HG03045 (cell line): ENCODE measurements around the gene SLC38A5.

Source experiments
- ATAC-seq: cut with Tn5 transposase; IDR thresholded peaks from one replicate; pipeline ENCODE4 v1.9.1; 2021; ENCODE audit warnings: mild to moderate bottlenecking, moderate library complexity; ENCODE audit not compliant: unreplicated experiment

SLC38A5 gene

DNA sequence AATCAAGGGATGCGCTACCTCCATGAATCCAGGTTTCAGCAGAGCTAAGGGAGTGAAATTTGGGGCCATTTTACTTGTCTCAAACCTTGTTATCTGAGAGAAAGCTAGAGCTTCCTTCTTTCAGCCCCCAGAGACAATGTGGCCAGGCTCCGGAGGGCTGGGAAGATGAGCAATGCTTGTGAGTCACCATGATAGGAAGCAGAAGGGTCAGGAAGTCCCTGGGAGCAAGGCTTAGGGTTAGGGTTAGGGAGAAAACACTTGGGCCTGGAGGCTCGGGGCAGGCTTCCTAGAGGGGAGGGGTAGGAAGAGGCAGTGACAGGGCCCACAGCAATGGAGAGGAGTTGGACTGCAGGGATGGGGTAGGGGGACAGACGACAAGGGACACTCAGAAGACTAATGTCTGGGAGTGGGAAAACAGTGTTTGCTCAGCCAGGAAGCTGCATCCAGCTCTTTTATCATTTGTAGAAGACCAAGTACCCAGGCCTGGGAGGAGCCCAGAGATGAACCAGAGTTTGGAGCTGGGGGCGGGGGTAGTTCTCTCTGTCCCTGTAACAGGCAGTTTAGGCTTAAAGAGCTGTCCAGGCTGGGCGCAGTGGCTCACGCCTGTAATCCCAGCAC lies 22.3 kb upstream of the SLC38A5 start:
- ATAC-seq, result no peak

DNA sequence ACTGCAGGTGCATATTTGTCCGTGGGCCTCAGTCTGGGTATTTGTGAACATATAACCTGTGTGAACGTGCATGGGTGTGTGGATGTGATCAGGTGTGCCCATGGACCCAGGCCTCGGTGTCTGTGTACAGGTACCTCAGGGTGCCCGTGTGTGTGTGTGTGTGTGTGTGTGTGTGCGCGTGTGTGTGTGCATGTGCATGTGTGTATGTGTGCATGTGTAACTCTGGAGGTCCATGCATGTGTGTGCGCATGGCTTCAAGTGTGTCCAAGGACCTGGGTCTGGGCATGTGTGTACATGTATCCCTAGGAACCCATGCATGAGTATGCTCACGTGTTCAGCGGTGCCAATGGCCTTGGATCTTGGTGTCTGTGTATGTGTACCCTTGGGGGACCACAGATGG lies 21.7 kb upstream of the SLC38A5 start:
- no peak for ATAC-seq

DNA sequence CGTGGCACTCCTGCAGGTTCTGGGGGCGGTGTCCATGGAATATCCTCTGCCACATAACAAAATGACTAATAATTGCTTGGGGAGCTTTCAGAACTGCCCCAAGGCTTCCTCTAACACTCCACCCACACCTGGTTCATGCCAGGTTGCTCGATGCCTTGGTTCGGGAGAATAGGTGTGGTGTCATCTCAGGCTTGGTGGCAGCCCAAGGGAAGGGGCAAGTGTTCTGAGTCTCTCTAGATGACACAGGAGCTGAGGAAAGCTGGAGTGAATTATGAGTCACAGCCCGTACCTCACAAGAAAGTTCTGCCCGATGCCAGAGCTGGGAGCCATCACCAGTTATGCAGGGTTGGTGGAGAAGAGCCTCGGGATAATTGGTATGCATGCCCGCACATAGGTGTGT lies 20.6 kb upstream of the SLC38A5 start:
- no peak for ATAC-seq

DNA sequence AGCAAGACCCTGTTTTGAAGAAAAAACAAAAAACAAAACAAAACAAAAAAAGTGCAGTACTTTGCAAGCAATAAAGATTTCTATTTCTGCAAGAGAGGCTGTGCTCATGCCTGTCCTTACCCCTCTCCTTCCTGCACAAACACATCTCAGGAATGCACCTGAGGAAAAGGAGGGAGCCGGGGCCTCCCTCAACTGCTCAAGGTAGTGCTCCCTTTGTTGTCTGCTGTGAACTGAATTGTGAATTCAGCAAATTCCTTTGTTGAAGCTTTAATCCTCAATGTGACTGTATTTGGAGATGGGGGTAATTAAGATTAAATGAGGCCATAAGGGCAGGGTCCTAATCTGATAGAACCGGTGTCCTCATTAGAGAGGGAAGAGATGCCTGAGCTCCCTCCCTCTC lies 19.8 kb upstream of the SLC38A5 start:
- ATAC-seq, result no peak

DNA sequence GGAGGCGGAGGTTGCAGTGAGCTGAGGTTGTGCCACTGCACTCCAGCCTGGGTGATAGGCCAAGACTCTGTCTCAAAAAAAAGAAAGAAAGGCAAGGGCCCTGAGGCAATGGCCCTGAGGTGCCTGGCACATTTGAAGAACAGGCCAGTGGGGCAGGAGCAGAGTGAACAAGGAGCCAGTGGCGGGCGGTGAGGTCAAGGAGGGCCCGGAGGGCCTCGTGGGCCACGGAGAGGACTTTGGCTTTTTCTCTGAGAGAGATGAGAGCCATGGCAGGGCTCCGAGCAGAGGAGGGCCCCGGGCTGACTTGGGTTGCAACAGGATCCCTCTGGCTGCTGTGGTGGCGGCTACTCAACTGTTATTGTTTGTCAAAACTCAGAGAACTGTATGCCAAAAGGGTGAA lies 19.2 kb upstream of the SLC38A5 start:
- ATAC-seq, result no peak

DNA sequence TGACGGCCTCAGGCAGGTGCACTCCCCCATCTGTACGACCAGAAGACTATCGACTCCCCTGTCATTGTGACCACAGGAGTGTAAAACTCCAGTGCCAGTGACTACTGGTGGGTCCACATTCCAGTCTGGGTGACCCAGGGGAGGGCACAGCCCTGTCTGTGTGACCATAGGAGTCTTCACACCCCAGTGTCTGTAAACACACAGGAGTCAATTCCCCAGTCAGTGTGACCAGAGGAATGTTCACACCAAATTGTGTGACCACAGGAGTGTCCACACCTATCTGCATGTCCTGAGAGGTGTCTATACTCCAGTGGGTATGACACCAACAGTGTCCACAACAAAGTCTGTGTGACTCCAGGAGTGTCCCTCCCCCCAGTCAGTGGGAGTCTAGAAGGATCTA lies 18.0 kb upstream of the SLC38A5 start:
- ATAC-seq, result no peak

DNA sequence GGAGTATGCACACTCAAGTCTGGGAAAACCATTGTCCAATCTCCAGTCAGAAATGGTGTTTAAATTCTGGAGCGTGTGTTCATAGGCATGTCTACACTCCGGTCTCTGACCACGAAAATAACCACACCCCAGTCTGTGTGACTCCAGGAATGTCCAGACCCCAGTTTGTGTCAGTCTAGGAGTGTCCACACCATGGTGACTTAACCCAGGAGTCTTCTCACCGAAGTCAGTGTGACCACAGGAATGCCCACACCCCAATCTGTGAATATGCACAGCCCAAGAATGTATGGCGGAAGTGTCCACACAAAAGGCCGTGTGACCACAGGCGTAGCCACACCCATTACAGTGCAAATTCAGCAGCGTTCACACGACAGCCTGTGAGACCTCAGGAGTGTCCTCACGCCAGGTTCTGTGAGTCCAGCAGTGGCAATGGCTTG lies 17.3 kb upstream of the SLC38A5 start:
- no peak for ATAC-seq

DNA sequence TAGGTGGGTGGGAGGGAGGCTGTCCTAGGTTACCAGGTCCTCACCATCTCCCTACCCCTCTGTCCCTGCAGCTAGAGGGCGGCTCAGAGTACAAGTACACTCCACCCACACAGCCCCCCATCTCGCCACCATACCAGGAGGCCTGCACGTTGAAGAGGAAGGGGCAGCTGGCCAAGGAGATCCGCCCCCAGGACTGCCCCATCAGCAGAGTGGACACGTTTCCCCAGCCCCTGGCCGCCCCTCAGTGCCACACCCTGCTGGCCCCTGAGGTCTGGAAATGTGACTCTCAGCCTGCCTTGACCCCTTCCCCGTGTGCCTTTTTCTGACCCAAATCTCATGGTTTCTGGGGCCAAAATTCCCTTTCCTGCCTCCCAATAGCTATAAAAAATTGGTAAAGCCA lies 12.5 kb upstream of the SLC38A5 start:
- no peak for ATAC-seq

DNA sequence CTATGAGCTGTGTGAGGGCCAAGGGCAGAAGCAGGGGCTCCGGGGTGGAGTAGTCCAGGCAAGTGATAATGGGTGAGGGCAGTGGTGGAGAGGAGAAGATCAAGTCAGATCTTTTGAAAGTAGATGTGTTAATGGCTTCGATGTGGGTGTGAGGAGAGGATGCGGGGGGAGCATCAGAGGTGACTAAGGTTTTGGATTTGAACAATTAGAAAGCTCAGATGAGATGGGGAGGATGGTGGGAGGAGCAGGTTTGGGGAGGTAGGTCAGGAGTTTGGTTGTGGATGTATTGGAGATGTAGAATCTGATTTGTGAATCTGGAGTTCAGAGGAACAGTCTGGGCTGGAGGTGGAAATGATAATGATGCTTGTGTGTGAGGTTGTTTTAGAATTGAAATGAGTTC lies 10.5 kb upstream of the SLC38A5 start:
- ATAC-seq, result no peak

DNA sequence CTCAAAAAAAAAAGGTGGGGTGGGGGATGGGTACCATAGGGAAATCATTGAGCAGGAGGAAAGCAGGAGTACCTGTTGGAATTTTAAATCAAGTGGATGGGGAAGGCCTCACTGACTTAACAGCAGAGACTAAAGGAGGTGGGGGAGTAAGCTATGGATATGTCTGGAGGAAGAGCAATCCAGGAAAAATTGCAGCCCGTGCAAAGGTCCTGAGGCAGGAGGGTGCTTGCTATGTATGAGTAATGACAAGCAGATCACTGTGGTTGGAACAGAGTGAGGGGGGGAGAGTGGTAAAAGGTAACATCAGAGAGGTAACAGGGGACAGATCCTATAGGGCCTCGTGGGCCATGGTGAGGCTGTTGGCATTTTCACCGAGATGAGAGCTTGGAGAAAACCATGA lies 10.1 kb upstream of the SLC38A5 start:
- ATAC-seq, result no peak

DNA sequence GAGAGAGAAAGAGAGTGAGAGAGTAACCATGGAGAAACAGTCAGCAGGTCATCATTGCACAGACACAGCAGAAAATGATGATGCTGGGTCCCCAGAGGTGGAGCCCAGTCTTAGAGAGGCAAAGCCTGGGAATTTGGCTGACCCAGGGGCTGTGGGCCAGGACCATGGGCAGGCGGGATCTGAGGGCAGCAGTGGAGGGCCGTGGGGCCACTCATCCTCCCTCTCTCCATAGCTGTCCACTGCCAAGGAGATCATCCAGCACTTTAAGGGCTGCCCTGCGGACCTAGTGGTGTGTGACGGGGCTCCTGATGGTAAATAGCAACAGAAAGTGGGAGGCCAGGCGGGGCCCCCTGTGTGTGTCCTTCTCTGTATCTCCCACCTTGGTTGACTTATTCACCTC lies 8.7 kb upstream of the SLC38A5 start:
- no peak for ATAC-seq

DNA sequence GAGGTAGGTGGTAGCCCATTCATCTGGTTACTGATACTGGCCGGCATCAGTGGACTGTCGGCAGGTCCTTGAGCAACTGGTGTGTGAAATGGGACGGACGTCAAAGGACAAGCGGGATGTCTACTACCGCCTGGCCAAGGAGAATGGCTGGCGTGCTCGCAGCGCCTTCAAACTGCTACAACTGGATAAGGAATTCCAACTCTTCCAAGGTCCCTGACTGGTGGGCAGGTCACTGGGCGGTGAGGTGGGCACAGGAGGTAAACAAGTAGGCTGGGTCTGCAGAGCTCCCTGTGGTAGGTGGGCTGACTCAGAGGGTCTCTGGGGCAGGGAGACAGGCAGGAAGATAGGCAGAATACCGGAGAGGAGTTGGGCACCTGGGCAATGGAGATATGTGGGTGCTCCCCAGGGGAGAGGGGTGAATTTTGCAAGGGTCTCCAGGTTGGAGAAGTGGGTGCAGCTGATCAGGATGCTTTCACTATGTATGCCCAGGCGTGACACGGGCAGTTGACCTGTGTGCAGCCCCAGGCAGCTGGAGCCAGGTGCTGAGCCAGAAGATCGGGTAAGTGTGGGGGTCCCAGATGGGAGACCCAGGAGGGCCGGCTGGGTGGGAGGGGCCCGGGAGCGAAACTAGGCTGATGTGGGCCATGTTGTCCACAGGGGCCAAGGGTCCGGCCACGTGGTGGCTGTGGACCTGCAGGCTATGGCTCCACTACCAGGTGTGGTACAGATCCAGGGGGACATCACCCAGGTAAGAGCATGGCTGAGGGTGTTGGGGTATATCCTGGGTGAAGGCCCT lies 8.1 kb upstream of the SLC38A5 start:
- no peak for ATAC-seq

DNA sequence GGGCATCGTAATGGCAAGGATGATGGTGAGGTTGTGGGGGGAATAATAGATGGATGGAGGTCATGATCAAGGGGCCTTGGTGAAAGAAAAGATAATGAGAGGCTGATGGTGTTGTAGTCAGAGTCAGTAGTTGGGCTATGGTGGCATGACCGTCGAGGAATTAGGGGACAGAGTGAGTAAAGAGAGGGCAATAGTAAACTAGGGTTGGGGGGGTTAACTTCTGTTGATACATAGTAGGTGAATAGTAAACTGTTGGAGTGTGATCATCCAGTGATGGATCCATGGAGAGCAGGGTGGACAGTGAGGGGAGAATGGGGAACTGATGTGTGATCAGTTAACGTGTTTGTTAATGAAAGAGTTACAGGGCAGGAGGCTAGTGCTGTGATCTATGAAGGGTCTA lies 6.9 kb upstream of the SLC38A5 start:
- no peak for ATAC-seq

DNA sequence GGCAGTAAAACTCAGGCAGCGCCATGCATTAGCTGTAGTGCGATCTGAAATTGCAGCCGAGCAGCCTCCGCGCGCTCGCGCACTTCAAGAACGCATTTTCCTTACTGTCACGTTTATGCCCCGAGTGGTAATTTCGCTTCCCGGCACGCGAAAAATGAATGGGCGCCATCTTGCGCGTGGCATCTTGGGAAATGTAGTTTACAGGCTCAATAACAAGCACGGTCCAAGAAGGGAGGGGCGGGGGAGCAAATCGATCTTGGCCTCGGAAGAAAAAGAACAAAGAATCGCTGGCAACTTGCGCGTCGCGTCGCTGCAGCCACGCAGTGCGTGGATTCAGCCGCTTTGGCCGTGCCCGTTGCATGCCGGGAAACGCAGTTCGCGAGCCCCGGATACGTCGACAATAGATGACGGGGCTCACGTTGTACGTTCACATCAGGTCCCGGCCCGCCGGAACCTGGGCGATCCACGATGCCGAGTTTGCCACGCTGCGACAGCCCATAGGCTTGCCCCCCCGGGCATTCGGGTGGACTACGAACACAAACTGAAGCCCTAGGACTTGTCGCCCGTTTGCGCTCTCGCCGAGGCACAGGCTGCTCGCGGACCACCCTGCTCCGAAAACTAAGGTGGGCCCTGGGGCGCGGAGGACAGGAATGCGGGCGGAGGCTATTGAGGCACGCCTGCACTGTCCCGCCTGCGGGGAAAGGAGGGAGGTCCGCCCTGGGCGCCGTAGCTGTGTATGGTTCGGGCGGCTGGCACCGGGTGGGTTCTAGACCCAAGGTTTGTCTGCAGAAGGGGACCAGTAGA lies 5.9 kb upstream of the SLC38A5 start, which contains the start of gene FTSJ1:
Gene FTSJ1 (plus strand): TSS at position 426 of the 804 bp plus-strand sequence. CDS start 1,849 bp downstream, outside the sequence.
- peak; percentile 81 for ATAC-seq

DNA sequence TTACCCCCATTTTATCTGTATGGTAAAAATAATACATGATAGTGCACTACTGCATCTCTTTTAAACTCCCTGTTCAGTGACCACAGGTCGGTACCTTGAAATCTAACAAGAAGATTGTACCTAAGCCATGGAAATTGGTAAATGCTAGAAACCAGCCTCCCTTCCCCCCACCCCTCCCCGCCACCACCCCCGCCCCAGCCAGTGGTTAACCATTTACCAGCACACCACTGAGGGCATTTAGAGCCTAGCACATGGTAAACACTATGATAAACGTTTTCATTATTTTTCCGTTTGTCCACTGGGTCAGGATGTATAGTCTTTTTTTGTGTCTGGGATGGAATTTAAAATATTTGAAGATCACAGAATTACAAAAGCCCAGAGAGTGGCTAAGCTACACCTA lies 5.2 kb upstream of the SLC38A5 start:
- no peak for ATAC-seq

DNA sequence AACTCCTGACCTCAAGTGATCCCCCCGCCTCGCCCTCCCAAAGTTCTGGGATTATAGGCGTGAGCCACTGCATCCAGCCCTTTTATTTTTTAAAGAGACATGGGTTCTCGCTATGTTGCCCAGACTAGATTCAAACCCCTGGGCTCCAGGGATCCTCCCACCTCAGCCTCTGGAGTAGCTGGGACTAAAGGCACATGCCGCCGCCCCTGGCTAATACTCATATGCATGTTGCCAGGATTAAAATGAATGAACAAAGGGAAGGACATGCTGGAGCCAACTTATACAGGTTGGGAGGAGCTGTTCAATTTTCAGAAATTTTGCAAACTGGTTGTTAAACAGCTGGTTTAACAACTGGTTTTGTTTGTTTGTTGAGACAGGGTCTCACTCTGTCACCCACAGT lies 4.5 kb upstream of the SLC38A5 start:
- no peak for ATAC-seq

DNA sequence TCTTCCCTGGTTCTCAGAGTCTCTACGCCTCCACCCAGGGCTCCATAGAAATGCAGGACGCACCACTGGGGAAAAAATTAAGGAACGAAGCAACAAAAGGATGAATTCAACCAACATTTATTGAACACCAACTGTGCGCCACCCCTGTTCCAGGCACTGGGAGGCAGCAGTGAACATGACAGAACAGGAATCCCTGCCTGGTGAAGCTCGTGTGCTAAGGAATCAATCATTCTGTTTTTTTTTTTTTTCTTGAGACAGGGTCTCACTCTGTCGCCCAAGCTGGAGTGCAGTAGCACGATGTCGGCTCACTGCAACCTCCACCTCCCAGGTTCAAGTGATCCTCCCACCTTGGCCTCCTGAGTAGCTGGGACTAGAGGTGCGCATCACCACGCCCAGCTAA lies 4.1 kb upstream of the SLC38A5 start:
- no peak for ATAC-seq

DNA sequence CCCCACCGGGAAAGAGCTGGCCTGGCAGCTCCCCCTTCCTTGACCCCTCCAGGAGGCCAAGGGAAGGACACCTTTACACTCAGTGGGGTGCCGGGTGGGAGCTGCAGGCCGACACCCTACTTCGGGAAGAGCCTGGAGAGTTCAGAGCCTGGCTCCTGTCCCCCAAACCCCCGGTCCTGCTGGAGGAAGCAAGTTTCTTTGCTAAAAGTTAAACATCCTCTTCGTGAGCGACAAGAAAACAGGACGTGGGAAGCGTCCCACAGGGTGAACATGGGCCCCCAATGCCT lies 3.6 kb upstream of the SLC38A5 start:
- ATAC-seq, result no peak

DNA sequence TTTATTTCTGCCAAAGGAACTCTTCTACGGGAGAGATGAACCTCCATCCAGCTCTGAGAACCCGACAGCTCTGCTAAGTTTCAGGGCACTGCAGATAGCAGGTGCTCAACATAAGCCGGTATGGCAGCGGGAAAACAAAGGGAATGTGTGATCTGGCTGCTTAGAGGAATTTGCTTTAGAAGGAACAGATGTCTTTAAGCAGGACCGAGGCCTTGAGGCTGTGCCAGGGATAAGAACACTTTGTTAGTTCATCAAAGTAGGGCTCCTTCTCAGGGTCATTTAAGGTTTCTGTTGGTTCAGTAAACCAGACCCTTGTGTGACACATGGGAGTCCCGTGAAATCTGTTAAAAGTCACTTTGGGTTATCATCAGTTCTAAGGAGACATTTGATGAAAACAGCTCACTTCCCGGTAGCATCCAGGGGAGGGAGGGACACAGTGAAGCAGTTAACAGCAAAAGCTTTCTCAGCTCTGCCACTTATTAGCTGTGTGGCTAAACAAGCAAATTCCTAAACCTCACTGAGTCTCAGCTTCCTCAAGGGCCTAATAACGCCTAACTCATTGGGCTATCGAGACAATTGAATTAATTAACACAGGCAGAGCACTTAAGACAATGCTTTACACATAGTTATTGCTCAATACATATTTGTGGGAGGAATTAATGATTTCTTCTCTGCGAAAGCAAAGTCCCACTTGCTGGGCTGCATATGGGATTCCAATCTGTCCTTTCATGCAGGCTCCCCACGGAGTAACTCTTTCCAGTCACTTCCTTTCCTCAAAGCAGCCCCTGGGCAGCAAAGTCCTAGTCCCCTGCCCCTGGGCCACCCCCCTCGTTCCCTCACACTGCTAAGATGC lies 3.0 kb upstream of the SLC38A5 start:
- no peak for ATAC-seq

DNA sequence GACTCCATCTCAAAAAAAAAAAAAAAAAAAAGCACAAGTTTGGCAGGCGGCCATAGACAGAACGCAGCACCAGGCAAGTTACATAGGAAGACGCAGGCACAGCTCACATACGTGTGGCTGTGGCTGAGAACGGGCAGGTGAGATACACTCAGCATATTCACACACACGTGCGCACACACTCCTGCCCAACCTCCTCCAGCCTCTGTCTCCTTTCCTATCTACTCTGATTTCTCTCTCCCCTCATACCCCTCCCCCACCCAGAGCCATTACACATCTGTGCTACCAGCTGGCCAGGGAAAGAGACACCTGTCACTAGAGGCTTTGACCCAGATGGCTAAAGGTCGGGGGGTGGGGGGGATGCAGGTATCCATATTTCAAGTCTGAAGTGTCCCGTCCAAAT lies 2.2 kb upstream of the SLC38A5 start:
- ATAC-seq, result no peak

DNA sequence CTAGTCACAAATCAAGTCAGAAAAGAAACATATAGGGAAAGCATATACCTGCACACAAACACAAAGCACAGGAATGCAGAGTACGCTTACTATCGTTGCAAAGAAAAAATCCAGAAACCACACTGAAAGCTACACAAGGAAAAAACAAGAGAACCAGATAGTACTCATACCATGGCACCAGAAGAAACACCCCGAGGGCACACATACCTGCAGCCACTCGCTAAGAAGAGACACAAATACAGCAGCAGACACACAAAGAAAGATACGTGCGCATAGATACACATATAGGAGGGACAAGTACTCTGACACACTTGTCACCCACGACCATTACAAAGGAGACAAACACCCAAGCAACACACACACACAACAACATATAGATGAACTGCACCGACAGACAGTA lies 1.4 kb upstream of the SLC38A5 start:
- ATAC-seq, result no peak
